HG02884 (cell line): ENCODE results near the gene SNN.

ENCODE experiments used
- ATAC-seq: cut with Tn5 transposase; IDR thresholded peaks from one replicate; pipeline ENCODE4 v1.9.1; 2021; ENCODE audit warnings: mild to moderate bottlenecking, moderate library complexity; ENCODE audit not compliant: unreplicated experiment

The SNN gene

DNA sequence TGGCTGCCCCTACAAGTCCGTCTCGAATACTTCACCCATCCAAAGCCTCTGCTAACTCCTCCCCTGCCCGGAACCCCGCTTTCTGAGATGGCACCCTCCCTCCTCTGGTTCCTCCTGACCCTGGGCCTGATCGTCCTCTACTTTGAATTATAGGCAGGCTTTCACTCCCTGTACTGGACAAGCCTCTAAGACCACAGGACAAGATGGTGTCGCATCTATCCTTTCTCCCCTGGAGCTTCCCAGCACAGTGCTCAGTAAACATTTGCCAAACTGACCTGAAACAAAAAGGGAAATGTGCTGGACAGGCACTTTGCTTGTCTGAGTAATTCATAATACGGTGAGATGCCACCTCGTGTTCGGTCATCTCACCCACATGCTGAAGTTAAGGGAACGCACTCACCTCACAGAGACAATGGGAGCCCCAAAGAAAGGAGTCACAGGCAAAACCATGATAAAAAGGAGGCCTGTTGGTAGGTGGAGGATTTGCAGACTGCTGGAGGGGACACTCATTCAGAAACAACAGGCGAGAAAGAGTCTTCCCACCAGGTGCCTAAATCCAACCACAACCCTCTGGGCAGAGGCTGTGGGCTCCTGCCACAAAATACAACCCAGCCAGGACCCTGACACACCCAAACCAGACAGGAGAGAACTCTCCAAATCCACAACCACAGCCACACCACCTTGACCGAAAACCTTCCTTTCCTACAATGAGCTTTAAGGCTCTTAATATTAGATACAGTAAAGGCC is 28.2 kb downstream of the SNN start:
- ATAC-seq: no peak

DNA sequence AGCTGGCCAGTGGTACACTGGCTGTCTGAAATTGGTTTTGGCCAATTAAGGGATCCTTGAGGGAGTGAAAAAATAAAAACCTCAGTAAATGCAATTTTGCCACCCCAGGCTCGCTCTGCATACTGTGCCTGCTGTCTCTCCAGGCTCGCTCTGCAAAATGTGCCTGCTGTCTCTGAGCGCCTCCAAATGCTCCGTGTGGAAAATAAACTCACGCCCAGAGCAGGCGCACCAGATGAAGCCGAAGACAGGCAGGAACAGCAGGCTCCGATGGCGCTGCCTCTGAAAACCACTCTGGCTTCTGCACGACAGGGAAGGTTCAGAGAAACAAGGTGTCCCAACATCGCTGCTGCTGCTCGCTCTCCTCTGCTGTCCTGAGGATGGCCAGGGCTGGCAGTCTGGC is 29.1 kb downstream of the SNN start:
- no peak for ATAC-seq

DNA sequence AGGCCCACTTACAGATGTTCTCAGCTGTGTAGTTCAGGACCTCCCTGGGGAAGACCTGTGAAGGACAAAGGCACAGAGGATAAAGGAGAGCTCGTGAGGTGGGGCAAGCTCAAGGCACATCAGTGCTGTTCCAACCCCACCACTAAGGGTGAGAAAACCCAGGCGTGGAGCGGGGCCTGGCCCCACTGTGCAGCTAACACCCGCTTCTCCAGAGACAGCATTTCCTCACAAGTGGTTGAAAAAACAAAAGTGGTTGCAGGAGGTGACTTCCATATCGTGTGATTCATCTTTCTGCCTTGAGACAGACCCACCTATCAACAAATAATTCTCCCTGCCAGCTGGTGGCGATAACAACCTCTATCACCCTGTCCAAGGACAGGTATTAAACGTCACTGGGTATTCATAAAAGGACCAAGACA is 30.0 kb downstream of the SNN start:
- no peak for ATAC-seq

DNA sequence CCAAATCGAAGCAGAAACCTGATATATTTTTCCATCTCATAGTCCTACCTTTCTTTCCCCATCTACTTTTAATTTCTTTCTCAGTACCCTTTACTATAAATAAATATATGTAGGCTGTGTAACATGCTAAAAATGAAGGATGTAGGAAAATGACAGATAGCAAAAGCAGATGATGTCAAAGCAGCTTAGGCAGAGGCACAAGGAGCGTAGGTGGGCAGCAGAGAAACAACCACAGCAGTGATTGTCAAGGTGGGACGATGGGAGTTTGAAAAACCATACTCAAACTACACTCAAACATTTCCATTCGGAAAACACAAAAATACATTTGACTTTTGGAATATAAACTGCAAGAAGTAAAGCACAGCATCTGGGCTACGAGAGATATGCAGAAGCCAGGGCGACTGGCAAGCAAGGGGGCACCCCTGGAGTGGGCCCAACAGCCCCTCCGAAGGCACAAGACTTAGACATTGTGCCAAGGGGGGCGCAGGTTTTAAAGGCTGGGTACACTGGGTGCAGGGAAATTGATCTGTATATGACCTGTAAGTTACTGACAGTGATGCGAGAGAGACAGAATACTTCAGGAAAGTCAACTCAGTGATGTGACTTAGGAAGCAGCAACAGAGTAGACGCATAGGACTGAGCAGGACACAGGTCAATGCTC is 31.1 kb downstream of the SNN start:
- ATAC-seq: no peak

DNA sequence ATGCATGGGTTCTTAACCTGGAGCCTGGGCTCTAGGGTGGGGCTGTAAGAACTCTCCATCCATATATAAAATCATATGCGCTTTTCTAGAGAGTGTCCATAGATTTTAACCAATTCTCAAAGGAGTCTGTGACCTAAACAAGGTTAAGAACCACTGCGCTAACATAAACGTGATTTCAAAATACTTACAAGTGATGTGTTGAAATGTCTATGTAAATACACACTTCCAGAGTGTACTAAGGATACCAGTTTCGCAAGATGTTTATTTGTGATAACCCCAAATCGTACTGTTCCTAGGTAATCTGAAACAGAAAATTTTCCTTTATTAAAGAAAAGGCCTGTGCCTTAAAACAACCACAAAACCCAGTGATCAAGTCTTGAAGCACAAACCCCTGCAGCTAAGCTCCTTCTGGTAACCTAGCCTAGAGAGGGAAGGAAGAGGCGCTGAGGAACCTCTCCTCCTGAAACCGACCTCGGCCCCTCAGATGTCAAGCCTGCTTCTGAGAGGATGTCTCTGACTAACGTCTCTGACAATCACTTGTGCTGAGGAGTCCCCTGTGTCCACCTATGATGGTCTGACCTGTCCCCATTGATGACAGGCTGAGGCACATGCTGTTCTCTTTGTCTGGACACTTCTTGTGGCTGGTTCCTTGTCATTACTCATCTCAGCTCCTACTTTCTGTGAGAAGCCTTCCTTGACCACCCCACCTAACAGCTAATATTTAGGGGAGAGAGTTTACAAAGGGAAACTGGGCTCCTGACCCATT is 32.2 kb downstream of the SNN start:
- no peak for ATAC-seq

DNA sequence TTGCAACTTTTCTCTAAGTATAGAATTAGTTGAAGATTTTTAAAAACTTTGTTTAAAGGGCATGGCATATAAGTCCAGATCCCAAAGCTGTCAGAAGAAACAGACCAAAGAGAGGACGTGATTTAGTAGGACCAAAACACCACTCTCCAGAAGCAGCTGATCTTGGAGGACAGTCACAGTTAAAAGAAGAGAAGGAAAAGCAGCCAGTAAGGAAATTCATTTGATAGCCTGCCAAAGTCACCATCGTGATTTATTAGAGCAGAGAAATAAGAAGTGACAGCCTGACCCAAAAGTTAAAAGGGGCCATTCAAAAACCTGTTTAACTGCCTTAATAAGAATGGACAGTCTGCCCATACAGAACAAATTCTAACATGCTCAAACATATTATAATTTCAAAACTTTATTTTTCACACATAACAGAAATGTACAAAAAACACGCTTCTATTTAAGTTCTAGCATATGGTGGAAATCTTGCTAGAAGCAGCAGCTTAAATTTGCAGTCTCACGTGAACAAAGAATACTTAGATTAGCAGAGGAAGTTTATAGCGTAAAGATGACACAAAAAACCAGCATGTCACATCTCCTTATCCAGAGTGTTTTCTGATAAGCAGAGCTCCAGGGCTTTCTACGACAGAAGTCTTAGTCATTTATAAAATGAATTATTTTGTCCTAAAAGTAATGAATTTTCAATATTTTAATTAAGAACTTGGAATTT is 37.2 kb downstream of the SNN start:
- no peak for ATAC-seq

DNA sequence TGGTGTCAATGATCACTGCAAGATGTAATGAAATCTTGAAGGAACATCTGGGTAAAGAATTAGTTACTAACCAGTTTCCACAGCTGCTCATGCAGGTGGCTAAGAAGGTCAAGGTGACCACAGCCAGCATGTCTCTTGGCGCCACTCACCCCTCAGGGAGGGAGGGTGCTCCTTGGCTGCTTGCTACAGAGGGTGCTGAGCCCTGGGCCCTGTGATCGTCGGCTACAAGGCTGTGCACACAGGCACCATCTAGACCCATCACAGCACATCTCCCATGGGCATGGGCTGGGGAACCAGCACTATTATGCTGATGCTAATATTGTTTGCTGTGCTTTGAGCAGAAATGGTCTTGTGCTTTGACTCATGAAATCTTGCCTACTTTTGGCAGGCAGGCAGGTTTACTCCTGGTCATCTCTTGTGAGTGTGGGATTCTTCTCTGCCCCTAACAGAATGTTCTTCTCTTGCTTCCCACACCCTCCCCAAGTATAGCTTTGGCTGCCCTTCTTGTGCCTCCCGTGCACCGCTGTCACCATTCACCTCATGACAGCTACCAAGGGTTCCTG is 38.0 kb downstream of the SNN start:
- no peak for ATAC-seq

DNA sequence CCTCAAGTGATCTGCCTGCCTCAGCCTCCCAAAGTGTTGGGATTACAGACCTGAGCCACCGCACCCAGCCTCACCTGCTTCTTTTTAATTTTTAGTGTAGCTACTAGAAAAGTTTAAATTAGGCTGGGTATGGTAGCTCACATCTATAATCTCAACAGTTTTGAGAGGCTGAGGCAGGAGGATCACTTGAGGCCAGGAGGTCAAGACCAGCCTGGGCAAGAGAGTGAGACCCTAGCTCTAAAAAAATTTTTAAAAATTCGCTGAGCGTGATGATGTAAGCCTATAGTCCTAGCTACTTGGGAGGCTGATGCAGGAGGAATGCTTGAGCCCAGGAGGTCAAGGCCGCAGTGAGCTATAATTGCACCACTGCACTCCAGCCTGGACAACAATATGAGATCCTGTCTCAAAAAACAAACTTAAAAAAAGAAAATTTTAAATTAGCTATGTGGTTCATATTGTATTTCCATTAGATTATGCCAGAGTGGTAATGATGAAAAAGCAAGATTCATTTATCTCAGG is 39.5 kb downstream of the SNN start:
- no peak for ATAC-seq

DNA sequence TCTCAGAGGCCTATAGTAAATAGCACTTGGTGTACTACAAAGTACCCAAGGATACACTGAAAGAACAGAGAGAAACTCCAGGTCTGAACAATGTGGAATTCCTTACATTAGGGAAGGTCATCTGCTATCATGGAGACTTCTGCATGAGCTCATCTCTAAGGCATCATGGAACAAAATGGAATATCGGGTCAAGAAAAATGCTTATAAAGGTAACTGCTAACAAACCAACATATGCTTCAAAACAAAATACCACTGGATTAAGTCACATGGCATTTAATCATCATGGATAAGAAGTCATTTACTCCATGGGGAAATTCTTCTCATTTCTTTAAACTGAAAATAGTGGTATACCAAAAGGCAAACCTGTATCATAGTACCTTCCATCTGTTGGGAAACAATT is 40.2 kb downstream of the SNN start:
- no peak for ATAC-seq

DNA sequence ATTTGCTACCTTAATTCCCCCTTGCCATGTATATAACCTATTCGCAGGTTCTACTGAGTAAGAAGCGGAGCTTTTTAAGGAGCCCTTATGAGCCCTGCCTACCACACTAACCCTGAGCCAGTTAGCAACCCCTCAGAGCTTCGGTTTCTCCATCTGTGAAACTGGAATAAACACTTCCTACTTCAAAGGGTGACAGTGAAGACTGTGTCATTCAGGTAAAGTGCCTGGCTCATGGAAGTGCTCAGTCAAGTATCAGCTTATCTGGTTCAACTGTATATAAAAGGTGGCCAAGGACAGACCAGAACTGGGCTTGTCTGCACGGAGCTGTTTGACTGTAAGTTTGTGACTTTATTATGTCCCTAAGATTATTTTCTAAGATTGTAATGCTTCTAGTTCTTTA is 43.4 kb downstream of the SNN start:
- ATAC-seq: no peak

DNA sequence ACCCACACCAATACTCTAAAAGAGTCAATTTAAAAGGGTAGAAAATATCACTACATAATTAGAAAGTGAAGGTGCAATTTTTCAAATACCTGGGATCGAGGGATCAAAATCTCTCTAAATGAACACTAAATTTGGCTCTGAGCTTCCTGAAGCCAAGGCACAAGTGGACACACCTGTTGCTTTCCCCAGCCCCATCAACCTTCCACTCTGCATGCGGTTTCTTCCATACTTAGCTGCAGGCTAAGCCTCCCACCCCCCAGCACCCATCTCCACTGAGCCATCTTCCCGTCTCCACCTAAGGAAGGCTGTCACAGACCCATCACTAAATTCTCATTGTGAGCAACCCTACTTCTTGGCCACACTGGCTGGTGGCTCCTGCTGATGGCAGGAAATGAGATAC is 43.9 kb downstream of the SNN start:
- no peak for ATAC-seq

DNA sequence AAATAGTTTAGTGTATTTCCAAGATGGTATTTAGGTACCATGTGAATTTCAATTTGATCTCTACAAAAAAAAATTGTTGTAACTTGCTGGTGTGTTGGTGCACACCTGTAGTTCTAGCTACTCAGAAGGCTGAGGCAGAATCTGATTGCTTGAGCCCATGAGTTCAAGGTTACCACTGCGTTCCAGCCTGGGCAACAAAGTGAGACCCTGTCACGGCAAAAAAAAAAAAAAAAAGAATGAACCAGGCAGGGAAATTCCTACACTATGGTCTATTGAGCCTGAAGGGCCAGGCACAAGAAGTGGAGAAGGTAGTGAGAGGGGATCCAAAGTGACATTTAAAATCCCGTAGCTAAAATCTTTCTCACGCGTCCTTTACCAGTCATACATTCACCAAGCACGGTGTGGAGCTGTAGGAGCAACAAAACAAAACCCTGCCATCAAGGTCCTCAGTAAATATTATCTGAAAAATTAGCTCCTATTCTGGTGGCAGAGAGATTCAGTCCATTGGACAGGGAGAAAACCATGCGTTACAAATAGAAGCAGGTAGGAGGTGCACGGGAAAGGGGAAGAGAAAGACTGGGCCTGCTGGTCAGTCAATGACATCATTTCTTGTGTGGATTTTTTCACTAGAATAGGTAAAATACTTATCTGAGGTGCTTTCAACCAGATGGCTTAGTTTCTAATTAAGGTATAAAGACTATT is 47.1 kb downstream of the SNN start:
- no peak for ATAC-seq

DNA sequence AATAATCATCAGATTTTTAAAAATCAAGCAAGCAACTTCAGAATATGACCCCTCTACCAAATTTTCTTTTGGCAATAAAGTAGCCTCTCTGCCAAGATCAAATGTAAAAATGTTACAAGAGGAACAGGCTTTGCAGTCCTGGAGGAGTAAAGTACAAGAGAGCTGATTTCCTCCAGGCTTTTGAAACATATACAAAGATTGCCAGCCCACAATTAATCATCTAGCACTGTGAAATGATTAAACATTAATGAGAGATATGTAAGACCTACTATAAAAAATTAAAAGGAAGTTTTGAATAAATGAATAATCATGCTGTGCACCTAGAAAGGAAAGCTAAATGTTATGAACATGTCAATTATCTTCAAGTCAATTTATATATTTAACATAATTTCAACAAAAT is 48.1 kb downstream of the SNN start:
- ATAC-seq: no peak

DNA sequence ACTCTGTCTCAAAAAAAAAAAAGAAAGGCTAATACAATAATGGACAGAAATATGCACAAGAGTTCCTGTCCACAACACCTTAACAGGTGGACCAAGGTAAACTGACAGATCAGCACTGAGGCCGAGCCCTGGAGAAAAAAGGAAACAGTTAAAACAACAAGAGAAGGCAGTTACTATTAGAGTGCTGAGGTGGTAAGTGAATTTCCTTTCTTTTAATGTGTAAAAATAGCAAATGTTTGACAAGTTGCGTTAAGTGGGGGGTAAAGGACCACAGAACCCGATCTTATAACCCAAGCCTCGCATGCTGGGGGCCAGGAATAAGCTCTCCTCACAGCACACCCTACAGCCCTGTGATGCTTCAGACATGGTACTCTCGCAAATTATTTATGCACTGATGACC is 49.6 kb downstream of the SNN start:
- no peak for ATAC-seq

DNA sequence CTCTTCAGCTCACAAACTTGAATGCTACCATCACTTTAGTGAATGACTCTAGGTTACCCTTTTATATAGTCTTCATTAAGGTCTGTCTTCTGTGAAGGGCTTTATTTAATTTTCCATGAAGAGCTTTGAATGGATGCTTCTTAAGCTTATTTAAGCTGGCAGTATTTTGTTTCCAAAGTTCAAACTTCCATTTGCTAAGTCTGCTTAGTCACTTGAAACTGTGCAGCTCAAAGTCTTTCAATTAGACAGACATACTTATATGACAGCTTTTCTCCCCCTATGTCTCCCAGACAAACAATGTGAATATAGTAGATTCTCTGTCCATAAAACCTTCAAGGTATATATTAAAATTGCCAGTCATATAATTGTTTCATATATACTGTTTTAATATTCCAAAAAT is 50.9 kb downstream of the SNN start:
- ATAC-seq: no peak

DNA sequence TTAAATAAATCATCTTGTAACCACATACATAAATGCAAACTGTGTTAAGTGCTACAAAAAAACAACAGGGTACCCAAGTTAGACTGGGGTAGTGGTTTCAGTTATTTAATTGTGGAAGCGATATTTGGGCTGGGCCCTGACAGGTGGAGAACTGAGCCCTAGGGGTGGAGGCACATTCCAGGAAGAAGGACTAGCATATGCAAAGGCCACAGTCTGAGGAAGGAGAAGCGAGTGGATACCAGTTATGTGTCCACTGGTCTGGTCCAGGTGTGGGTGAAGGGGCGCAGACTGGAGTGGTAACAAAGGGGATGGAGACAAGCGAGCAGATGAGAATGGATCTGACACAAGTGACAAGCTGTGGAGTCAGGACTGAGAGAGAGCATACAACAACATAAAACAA is 51.5 kb downstream of the SNN start:
- ATAC-seq: no peak

DNA sequence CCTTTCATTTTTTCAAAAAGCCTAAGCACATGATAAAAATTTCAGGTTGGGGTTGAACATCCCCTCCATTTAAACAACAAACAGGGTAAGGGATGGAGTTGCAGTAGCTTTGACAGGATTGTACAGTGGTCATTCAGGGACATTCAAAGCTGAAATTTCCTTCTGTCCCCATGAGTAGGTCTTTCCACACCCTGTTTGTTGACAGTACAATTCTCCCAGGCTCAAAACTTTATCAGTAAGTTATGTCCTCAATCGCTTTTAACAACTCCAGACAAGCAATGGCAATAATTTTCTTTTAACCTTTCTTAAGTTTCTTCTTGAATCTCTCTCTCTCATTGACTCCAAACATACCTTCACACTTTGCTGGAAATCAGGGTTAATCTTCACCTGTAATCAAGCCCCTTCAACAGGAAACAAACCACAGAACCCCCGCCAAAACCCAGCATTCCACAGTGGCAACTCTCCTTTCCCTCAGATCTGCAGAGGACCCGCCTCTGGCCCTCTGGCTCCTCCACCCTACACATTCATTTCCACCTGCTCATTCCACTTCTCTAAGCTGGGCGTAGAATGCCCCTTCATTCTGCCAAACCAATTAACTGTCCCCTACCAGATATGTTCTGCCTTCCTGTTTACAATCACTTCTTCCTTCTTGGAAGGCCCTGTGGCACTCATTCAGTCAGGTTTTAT is 53.7 kb downstream of the SNN start:
- no peak for ATAC-seq

DNA sequence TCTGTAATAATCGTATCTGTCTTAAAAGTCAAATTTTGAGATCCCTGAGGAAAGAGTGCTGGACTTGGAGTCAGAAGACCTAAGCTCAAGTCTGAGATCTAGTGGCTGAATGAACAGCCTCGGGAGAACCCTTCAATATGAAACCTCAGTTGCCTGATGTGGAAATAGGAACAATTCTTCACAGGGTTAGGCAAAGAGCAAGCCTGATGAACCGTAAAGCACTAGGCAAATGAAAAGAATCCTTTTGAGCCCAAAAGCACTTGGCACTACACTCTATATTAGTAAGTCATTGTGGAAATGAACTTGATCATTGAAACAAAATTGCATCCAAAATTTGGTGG is 54.2 kb downstream of the SNN start:
- ATAC-seq: no peak

DNA sequence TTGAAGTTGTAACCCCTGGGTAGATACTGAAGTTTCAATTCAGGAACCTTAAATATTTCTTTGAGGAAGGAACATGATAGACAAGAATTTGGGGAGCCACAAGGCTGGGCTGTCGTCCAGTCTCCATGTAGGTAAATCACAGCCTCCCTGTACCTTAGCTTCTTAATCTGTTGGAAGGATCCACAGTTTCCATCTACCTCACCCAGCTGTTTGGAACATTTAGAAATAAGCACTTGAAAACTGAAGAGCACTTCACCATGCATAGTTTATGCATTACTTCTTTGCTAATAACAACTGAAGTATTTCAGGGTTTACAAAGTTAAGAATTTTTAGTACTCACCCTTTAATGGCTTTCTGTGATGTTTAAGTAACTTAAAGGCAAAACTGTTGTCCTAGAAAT is 57.2 kb downstream of the SNN start:
- no peak for ATAC-seq

DNA sequence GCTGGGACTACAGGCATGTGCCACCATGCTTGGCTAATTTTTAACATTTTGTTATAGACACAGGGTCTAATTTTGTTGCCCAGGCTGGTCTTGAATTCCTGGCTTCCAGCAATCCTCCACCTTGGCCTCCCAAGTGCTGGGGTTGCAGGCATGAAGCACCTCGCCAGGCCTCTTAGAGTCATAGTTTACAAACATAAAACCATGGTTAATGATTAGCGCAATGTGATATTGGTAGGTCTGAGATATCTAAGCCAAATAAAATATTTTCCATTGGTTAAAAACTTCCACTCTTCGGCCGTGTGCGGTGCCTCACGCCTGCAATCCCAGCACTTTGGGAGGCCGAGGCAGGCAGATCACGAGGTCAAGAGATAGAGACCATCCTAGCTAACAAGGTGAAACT is 57.8 kb downstream of the SNN start:
- ATAC-seq: no peak
